IMR-90 (cell line): ENCODE data around the gene MLH1.
A peak's percentile ranks its signal among the peaks of the same experiment; 100 is the strongest.

ENCODE experiments used
- BHLHE40 ChIP-seq: fragments of 150-350 bp; IDR thresholded peaks from 2 replicates; pipeline ENCODE4 v1.6.1; 2016; ENCODE audit warnings: mild to moderate bottlenecking, low read depth, low read length
- CEBPB ChIP-seq: IDR thresholded peaks from 2 replicates; pipeline ENCODE4 v1.6.1; 2012; ENCODE audit warnings: low read depth, low read length, improper control_type of control experiment
- ELK1 ChIP-seq: fragments of 150-350 bp; IDR thresholded peaks from 2 replicates; pipeline ENCODE4 v1.6.1; 2016; ENCODE audit warnings: low read depth, mild to moderate bottlenecking, low read length, moderate library complexity, borderline replicate concordance
- MAFK ChIP-seq: IDR thresholded peaks from 2 replicates; pipeline ENCODE4 v1.6.1; 2012; ENCODE audit warnings: low read depth, low read length, improper control_type of control experiment
- MXI1 ChIP-seq: IDR thresholded peaks from 2 replicates; pipeline ENCODE4 v1.6.1; 2012; ENCODE audit warnings: low read depth, mild to moderate bottlenecking, low read length, moderate library complexity, borderline replicate concordance
- POLR2A ChIP-seq: IDR thresholded peaks from 2 replicates; pipeline ENCODE4 v1.6.1; 2012; ENCODE audit warnings: mild to moderate bottlenecking, low read depth, low read length
- RAD21 ChIP-seq: IDR thresholded peaks from 2 replicates; pipeline ENCODE4 v1.6.1; 2012; ENCODE audit warnings: low read length, improper control_type of control experiment
- RCOR1 ChIP-seq: IDR thresholded peaks from 2 replicates; pipeline ENCODE4 v1.6.1; 2012; ENCODE audit warnings: mild to moderate bottlenecking, low read length, improper control_type of control experiment; ENCODE audit not compliant: insufficient replicate concordance
- RFX5 ChIP-seq: IDR thresholded peaks from 2 replicates; pipeline ENCODE4 v1.8.0; 2012; ENCODE audit warnings: low read depth, mild to moderate bottlenecking, low read length, moderate library complexity
- TF ChIP-seq, protein P1 (sequence below): conservative IDR thresholded peaks from 2 replicates; pipeline ENCODE4 v1.5.1; 2012; ENCODE audit warnings: mild to moderate bottlenecking, low read depth, low read length, improper control_type of control experiment
- TF ChIP-seq, protein P2 (sequence below): fragments of 150-350 bp; IDR thresholded peaks from 2 replicates; pipeline ENCODE4 v1.6.1; 2017; ENCODE audit warnings: mild to moderate bottlenecking, antibody characterized with exemption, low read length, low read depth

- TF ChIP-seq, protein P1, sequence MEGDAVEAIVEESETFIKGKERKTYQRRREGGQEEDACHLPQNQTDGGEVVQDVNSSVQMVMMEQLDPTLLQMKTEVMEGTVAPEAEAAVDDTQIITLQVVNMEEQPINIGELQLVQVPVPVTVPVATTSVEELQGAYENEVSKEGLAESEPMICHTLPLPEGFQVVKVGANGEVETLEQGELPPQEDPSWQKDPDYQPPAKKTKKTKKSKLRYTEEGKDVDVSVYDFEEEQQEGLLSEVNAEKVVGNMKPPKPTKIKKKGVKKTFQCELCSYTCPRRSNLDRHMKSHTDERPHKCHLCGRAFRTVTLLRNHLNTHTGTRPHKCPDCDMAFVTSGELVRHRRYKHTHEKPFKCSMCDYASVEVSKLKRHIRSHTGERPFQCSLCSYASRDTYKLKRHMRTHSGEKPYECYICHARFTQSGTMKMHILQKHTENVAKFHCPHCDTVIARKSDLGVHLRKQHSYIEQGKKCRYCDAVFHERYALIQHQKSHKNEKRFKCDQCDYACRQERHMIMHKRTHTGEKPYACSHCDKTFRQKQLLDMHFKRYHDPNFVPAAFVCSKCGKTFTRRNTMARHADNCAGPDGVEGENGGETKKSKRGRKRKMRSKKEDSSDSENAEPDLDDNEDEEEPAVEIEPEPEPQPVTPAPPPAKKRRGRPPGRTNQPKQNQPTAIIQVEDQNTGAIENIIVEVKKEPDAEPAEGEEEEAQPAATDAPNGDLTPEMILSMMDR: no peak
- TF ChIP-seq RCOR1 (no peak), CEBPB (no peak), POLR2A (no peak), BHLHE40 (no peak), RAD21 (no peak), MAFK (peak; percentile 92), ELK1 (no peak), RFX5 (no peak), MXI1 (no peak)
- TF ChIP-seq, protein P2, sequence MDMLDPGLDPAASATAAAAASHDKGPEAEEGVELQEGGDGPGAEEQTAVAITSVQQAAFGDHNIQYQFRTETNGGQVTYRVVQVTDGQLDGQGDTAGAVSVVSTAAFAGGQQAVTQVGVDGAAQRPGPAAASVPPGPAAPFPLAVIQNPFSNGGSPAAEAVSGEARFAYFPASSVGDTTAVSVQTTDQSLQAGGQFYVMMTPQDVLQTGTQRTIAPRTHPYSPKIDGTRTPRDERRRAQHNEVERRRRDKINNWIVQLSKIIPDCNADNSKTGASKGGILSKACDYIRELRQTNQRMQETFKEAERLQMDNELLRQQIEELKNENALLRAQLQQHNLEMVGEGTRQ: no peak
Measured at GRCh38 chr3:36991923-36992805, 1.2 kb upstream of the MLH1 start.
